Suprapubic skin (tissue), 4 donors: Measurements from ENCODE around the gene UPF2.

Source experiments
- CTCF ChIP-seq, 2 donors: fragments of 200-600 bp in 1 of 2; fragments of 450-650 bp in 1 of 2; sonication (generic) in 1 of 2; IDR thresholded peaks; one replicate each; pipeline ENCODE4 v1.5.1; 2016 to 2019; ENCODE audit warnings: antibody characterized with exemption in 2 of 2, mild to moderate bottlenecking in 1 of 2, moderate library complexity in 1 of 2
- POLR2A ChIP-seq, 2 donors: fragments of 450-650 bp; IDR thresholded peaks; one replicate each; pipeline ENCODE4 v1.6.1; 2017; ENCODE audit warnings: antibody characterized with exemption in 2 of 2, mild to moderate bottlenecking in 2 of 2, moderate library complexity in 2 of 2
- POLR2AphosphoS5 ChIP-seq, 3 donors: sonication (generic); formaldehyde crosslinking; IDR thresholded peaks; one replicate each; pipeline ENCODE4 v1.6.1; 2017; ENCODE audit warnings: antibody characterized with exemption in 3 of 3

- TF ChIP-seq POLR2AphosphoS5 (IDR thresholded peaks at IDR 0.05) (no peak), CTCF (IDR thresholded peaks at IDR 0.05) (no peak), POLR2A (IDR thresholded peaks at IDR 0.05) (no peak)
Measured at GRCh38 chr10:11930312-11930978, 112.2 kb downstream of the UPF2 start.
